ENCODE data around the gene PCDH9.
"Not testable (repeated sequence)": the region's sequence is repeated elsewhere in the genome, so short reads cannot be mapped to it uniquely, and the experiment has no call there.

Gene PCDH9

GRCh38 chr13:66259426-66259825 lies 970.7 kb downstream of the PCDH9 start:
- not testable (repeated sequence) for H3K27ac ChIP-seq (ENCODE audit: low read depth, low read length); H3K9ac ChIP-seq (ENCODE audit: low read depth, low read length); H3K4me1 ChIP-seq (ENCODE audit: control insufficient read depth, insufficient read depth, low read length); H3K36me3 ChIP-seq (ENCODE audit: control insufficient read depth, insufficient read depth, low read length); H3K4me3 ChIP-seq (ENCODE audit: low read depth, low read length); H3K27me3 ChIP-seq (ENCODE audit: control insufficient read depth, insufficient read depth, low read length)
- peaks cover 10% of the 10 kb centered on the region for H3K9me3 ChIP-seq (ENCODE audit: control insufficient read depth, insufficient read depth, low read length)
